ENCODE measurements around the gene RBM22.

GRCh38 chr5:150655221-150655620, 45.6 kb downstream of the RBM22 start:
- TF ChIP-seq LEF1 (IDR thresholded peaks at IDR 0.05; ENCODE audit: borderline replicate concordance) = no peak
- no peak for TF ChIP-seq HDGF (IDR thresholded peaks at IDR 0.05; ENCODE audit: borderline replicate concordance)
- TF ChIP-seq ZNF384 (IDR thresholded peaks at IDR 0.05) = no peak
- TF ChIP-seq SUZ12 (IDR thresholded peaks at IDR 0.05) = no peak
- TF ChIP-seq CTBP1 (IDR thresholded peaks at IDR 0.05; ENCODE audit: borderline replicate concordance) = no peak
- TF ChIP-seq PKNOX1 (IDR thresholded peaks at IDR 0.05) = no peak

Measured in HEK293T (cell line).